Hematopoietic multipotent progenitor cell (in vitro differentiated cells): ENCODE measurements around the gene NPW. TPM values are rescaled to one million over a fixed set of nuclear protein-coding genes. Genes with fewer than 3 reads are reported as not detected.

ENCODE experiments used
- DNase-seq, 3 donors: peaks; one replicate each; pipeline ENCODE4 v3.0.0-alpha.2; 2011 to 2015; ENCODE audit warnings: low read depth in 2 of 3, low spot score in 2 of 3
- total RNA-seq: library from RNA; depleted of rRNA; stranded (reverse); fragments of >200 nt; gene quantifications from one replicate; pipeline ENCODE4 v1.2.3, GENCODE V29; 2012

Gene NPW
- total RNA-seq, 1 donor: 3.8 TPM

- DNase-seq: peak in 2 of 3 donors; percentile 73 to 80
These were observed 35.8 kb upstream of the NPW start, which contains the start of gene GFER for GRCh38 chr16:1983544-1984346. Gene GFER, plus strand, starts transcription at chr16:1984193. Its CDS starts 26 bp downstream, at chr16:1984219.

GRCh38 chr16:1984347-1985225 lies 35.0 kb upstream of the NPW start:
- DNase-seq: no peak

- no peak for DNase-seq
These were observed 34.0 kb upstream of the NPW start for GRCh38 chr16:1985466-1986150.

- no peak for DNase-seq
These were observed 32.4 kb upstream of the NPW start for GRCh38 chr16:1987198-1987597.

GRCh38 chr16:1989209-1990100 lies 30.1 kb upstream of the NPW start, which contains the start of gene SYNGR3:
Gene SYNGR3, plus strand, starts transcription at chr16:1989970. Its CDS starts 133 bp downstream, at chr16:1990103.
- no peak for DNase-seq

GRCh38 chr16:1990101-1990350 lies 29.6 kb upstream of the NPW start:
- DNase-seq: no peak

GRCh38 chr16:1990351-1991134 lies 29.0 kb upstream of the NPW start:
- no peak for DNase-seq

- peak in 1 of 3 donors; percentile 32 for DNase-seq
These were observed 28.4 kb upstream of the NPW start for GRCh38 chr16:1991135-1991551.

GRCh38 chr16:1991588-1991947 lies 28.0 kb upstream of the NPW start:
- no peak for DNase-seq

GRCh38 chr16:1991948-1992703 lies 27.5 kb upstream of the NPW start:
- DNase-seq: peak; percentile 94 to 97 (median 96)

- no peak for DNase-seq
These were observed 26.8 kb upstream of the NPW start for GRCh38 chr16:1992704-1993317.

GRCh38 chr16:1993731-1994131 lies 25.9 kb upstream of the NPW start:
- DNase-seq: no peak

- no peak for DNase-seq
These were observed 21.9 kb upstream of the NPW start for GRCh38 chr16:1997494-1998359.

- DNase-seq: no peak
These were observed 21.2 kb upstream of the NPW start for GRCh38 chr16:1998360-1998835.

GRCh38 chr16:1998852-1999801 lies 20.5 kb upstream of the NPW start:
- no peak for DNase-seq

- no peak for DNase-seq
These were observed 19.6 kb upstream of the NPW start for GRCh38 chr16:1999866-2000514.
